Karpas-422 (cell line): ENCODE results near the gene PLB1. TPM values are rescaled to one million over a fixed set of nuclear protein-coding genes. Genes with fewer than 3 reads are reported as not detected.

Source experiments
- DNase-seq: peaks from one replicate; pipeline ENCODE4 v3.0.0-alpha.2; 2015
- H2AFZ ChIP-seq: fragments of 200-600 bp; sonication (generic); 2 replicates; pipeline ENCODE4 v1.6.1; 2014; ENCODE audit warnings: antibody characterized with exemption, low read length, mixed read lengths
- H3K27ac ChIP-seq: fragments of 200-600 bp; sonication (generic); 2 replicates; pipeline ENCODE4 v1.5.1; 2014; ENCODE audit warnings: mild to moderate bottlenecking, low read length, moderate library complexity
- H3K27me3 ChIP-seq: fragments of 200-600 bp; sonication (generic); 2 replicates; pipeline ENCODE4 v1.6.1; 2014; ENCODE audit warnings: low read length, mixed read lengths
- H3K36me3 ChIP-seq: fragments of 200-600 bp; sonication (generic); 2 replicates; pipeline ENCODE4 v1.6.1; 2014; ENCODE audit warnings: low read length, mixed read lengths; ENCODE audit not compliant: insufficient read depth
- H3K4me1 ChIP-seq: fragments of 200-600 bp; sonication (generic); 2 replicates; pipeline ENCODE4 v1.6.1; 2014; ENCODE audit warnings: mild to moderate bottlenecking, low read length, mixed read lengths
- H3K4me2 ChIP-seq: fragments of 200-600 bp; sonication (generic); 2 replicates; pipeline ENCODE4 v1.6.1; 2014; ENCODE audit warnings: low read length, low read depth, mild to moderate bottlenecking; ENCODE audit not compliant: poor library complexity, severe bottlenecking
- H3K4me3 ChIP-seq: fragments of 200-600 bp; sonication (generic); 2 replicates; pipeline ENCODE4 v1.5.1; 2014; ENCODE audit warnings: mild to moderate bottlenecking, antibody characterized with exemption, low read length, mixed read lengths
- H3K79me2 ChIP-seq: fragments of 200-600 bp; sonication (generic); 2 replicates; pipeline ENCODE4 v1.6.1; 2014; ENCODE audit warnings: mild to moderate bottlenecking, low read length, mixed read lengths
- H3K9ac ChIP-seq: fragments of 200-600 bp; sonication (generic); 2 replicates; pipeline ENCODE4 v1.6.0; 2014; ENCODE audit warnings: low read length
- H3K9me2 ChIP-seq: fragments of 200-600 bp; sonication (generic), shearing (Covaris generic); replicated peaks from 2 replicates; pipeline ENCODE4 v1.6.0; 2014; ENCODE audit warnings: mild to moderate bottlenecking, low read length, moderate library complexity; ENCODE audit not compliant: insufficient read depth
- H3K9me3 ChIP-seq: fragments of 300-700, 200-600 bp; sonication (generic); 2 replicates; pipeline ENCODE4 v1.6.1; 2014; ENCODE audit warnings: low read length, mixed read lengths
- H4K20me1 ChIP-seq: fragments of 200-600 bp; sonication (generic); 2 replicates; pipeline ENCODE4 v1.6.1; 2014; ENCODE audit warnings: mild to moderate bottlenecking, antibody characterized with exemption, low read length, low read depth; ENCODE audit not compliant: insufficient read depth
- total RNA-seq: library from RNA; depleted of rRNA; stranded (reverse); fragments of >200 nt; shearing (Covaris generic); gene quantifications from 2 replicates; pipeline ENCODE4 v1.2.3, GENCODE V29; 2014; ENCODE audit warnings: low replicate concordance

PLB1 gene
- total RNA-seq, 1 experiment from 2014 or later, result not detected

DNA sequence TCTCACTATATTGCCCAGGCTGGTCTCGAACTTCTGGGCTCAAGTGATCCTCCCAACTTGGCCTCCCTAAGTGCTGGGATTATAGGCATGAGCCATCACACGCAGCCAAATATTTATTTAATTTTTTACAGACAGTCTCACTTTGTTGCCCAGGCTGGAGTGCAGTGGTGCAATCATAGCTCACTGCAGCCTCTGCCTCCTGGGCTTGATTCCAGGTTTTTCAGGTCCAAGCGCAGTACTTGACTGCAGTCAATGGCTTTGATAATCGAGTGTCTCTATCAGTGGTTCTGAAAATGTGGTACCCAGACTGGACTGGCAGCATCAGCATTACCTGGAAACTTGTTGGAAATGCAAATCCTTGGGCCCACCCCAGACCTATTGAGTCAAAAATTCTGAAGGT, 63.1 kb downstream of the PLB1 start:
- no peaks in the 10 kb centered on the region for H4K20me1 ChIP-seq

DNA sequence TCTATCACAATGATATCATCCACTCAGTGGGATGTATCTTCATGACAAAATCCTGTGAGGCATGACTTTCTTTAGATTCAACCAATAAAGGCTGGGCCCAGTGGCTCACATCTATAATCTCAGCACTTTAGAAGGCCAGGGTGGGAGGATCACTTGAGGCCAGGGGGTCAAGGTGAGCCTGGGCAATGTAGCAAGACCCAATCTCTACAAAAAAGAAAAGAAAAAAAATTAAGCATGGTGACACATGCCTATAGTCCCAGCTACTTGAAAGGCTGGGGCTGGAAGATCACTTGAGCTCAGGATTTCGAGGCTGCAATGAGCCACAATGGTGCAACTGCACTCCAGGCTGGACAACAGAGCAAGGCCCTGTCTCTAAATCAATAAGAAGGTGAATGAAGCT, 68.0 kb downstream of the PLB1 start:
- H2AFZ ChIP-seq, result no peak overlapping the region
- H3K9ac ChIP-seq, result no peak overlapping the region

More for the DNA sequence above, 63.1 kb downstream of the PLB1 start:
- Histone ChIP-seq H3K4me3 (no peak overlapping the region), H3K9me3 (no peaks in the 10 kb centered on the region), H3K4me1 (no peaks in the 10 kb centered on the region), H3K9ac (no peak overlapping the region), H3K27ac (no peak overlapping the region), H3K27me3 (no peaks in the 10 kb centered on the region), H3K79me2 (no peaks in the 10 kb centered on the region), H2AFZ (no peak overlapping the region), H3K9me2 (no peaks in the 10 kb centered on the region), H3K36me3 (no peaks in the 10 kb centered on the region), H3K4me2 (no peak overlapping the region)
- no peak for DNase-seq

DNA sequence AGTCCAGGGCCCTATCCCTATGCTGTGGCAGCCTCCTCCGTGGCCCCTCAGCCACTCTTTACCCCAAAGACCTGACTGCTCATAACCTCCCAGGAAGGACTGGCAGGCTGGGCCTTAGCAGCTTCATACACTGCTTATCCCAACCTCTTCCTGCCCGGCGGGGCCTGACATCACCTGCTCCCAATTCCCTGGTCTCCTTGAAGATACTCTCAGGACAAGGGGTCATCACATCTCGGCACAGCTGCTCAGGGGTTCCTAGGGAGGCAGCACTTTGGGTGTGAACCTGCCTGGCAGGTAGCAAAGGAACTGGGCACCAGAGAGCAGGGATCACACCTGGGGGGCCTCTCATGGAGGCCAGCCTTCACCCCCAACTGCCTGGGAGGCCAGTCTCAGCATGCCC, 68.5 kb downstream of the PLB1 start:
- H3K9ac ChIP-seq, result no peak overlapping the region
- no peak overlapping the region for H3K4me2 ChIP-seq
- no peaks in the 10 kb centered on the region for H3K27me3 ChIP-seq
- no peaks in the 10 kb centered on the region for H3K79me2 ChIP-seq
- no peak overlapping the region for H2AFZ ChIP-seq
- H3K27ac ChIP-seq, result no peak overlapping the region
- no peaks in the 10 kb centered on the region for H4K20me1 ChIP-seq
- H3K9me2 ChIP-seq, result no peaks in the 10 kb centered on the region
- H3K4me1 ChIP-seq, result peaks cover 10% of the 10 kb centered on the region
- H3K36me3 ChIP-seq, result no peaks in the 10 kb centered on the region
- H3K9me3 ChIP-seq, result no peaks in the 10 kb centered on the region
- no peak for DNase-seq
- H3K4me3 ChIP-seq, result no peak overlapping the region

More for the DNA sequence above, 68.0 kb downstream of the PLB1 start:
- Histone ChIP-seq H3K27me3 (no peaks in the 10 kb centered on the region), H3K79me2 (no peaks in the 10 kb centered on the region), H3K9me3 (no peaks in the 10 kb centered on the region), H3K4me2 (no peak overlapping the region), H3K36me3 (no peaks in the 10 kb centered on the region), H4K20me1 (no peaks in the 10 kb centered on the region), H3K4me3 (no peak overlapping the region), H3K4me1 (peaks cover 10% of the 10 kb centered on the region), H3K9me2 (no peaks in the 10 kb centered on the region), H3K27ac (no peak overlapping the region)
- no peak for DNase-seq

DNA sequence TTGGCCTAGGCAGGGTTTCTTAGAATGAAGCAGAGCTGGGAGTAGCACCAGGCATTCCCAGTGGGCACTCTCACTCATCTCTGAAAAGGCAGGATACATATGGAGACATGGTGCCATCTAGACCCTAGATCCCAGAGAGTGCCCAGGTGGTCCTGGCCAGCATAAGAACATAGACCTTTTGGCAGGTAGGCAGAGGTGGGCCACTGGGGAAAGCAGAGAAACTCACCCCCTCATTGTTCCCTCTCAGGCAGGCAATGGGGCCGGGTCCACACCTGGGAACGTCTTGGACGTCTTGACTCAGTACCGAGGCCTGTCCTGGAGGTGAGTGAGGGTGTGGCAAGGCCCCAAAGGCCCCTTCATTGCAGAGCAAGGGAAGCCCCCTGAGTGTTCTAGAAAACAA, 69.2 kb downstream of the PLB1 start:
- Histone ChIP-seq H3K9me2 (no peaks in the 10 kb centered on the region), H3K79me2 (no peaks in the 10 kb centered on the region), H3K36me3 (no peaks in the 10 kb centered on the region), H3K4me2 (no peak overlapping the region), H4K20me1 (no peaks in the 10 kb centered on the region), H2AFZ (no peak overlapping the region), H3K9ac (no peak overlapping the region), H3K27me3 (no peaks in the 10 kb centered on the region), H3K9me3 (no peaks in the 10 kb centered on the region), H3K4me1 (peaks cover 10% of the 10 kb centered on the region), H3K27ac (no peak overlapping the region), H3K4me3 (no peak overlapping the region)
- DNase-seq, result no peak

DNA sequence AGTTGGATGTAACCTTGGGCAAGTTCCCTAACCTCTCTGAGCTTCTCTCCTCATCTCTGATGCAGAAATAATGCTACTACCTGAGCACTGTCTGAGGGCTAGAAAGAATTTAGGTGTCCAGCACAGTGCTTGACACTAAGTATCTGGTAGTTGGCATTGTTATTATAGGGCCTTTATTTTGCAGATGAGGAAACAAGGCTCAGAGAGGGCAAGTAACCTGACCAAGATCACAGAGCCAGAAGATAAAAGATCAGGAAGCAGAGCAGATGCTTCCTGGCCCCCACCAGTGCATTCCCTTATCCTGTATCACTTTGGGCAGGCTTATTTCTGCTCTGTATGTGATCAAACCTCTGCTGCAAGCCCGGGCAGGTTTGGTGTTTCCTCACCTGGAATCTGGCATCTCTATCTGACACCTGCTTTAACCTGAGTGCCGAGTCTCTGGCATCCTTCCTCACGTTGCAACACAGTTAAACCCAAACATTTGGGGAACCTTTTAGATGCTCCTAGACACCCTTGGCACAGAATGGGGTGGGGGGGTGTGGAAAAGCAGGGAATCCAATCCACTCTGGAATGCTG, 69.9 kb downstream of the PLB1 start:
- H3K4me3 ChIP-seq, result peak overlapping the region; percentile 61; the same call in 1 of the 2 replicates
- no peaks in the 10 kb centered on the region for H3K27me3 ChIP-seq
- no peaks in the 10 kb centered on the region for H4K20me1 ChIP-seq
- no peaks in the 10 kb centered on the region for H3K79me2 ChIP-seq
- peak overlapping the region; percentile 73 for H3K4me2 ChIP-seq
- H2AFZ ChIP-seq, result peak overlapping the region; percentile 89; the same call in 1 of the 2 replicates
- DNase-seq, result no peak
- H3K9ac ChIP-seq, result peak overlapping the region; percentile 63; the same call in 1 of the 2 replicates
- H3K36me3 ChIP-seq, result no peaks in the 10 kb centered on the region
- H3K4me1 ChIP-seq, result peaks cover 10% of the 10 kb centered on the region
- H3K9me2 ChIP-seq, result no peaks in the 10 kb centered on the region
- no peaks in the 10 kb centered on the region for H3K9me3 ChIP-seq
- H3K27ac ChIP-seq, result no peak overlapping the region

DNA sequence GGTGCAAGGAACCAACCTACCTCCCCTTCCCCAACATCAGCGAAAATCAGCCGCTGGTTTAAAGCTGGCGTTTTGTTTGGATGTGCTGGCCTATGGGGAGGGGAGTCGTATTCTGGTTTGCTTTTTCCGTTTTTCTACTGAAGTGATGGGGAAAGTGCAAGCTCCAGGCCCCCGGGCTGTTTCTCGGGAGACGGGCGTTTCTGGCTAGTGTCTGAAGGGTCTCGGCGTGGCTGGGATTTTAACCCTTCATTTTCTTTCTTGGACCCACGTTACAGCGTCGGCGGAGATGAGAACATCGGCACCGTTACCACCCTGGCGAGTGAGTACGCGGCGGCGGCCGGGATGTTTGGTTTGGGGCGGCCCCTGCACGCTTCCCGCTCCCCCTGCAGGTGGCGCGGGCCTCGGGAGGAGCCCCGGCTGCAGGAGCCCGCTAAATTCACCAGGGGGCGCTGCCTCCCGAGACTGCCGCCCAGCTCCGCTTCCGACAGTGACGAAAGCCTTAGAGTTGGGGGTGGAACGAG, 70.7 kb downstream of the PLB1 start:
- Histone ChIP-seq H3K9me3 (no peaks in the 10 kb centered on the region), H3K4me1 (peaks cover 10% of the 10 kb centered on the region), H3K9me2 (no peaks in the 10 kb centered on the region), H3K9ac (peak overlapping the region; percentile 63), H3K79me2 (no peaks in the 10 kb centered on the region), H3K36me3 (no peaks in the 10 kb centered on the region), H3K4me2 (peak overlapping the region; percentile 73), H4K20me1 (no peaks in the 10 kb centered on the region), H3K27me3 (no peaks in the 10 kb centered on the region), H3K27ac (no peak overlapping the region), H2AFZ (peak overlapping the region; percentile 89; the same call in 1 of the 2 replicates), H3K4me3 (peak overlapping the region; percentile 61)
- DNase-seq, result peak; percentile 94

DNA sequence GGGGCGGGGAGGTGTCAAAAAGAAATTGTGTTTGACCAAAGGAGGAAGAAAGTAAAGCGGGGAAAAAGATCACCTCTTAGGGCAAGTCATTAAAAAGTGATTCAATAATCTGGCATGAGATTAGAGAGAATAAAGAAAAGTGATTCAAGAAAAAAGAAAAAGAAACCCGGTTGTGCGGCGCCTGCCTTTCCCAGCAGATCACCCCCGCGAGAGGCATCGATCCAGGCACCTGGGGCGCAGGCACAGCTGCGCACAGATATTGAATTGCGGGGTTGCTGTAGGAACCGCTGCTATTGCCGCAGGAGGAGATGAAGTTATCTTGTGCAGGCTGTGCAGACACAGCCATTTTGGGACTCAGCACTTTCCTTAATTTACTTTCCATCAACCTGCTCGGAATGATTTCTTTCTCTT, 71.2 kb downstream of the PLB1 start:
- Histone ChIP-seq H3K9me3 (no peaks in the 10 kb centered on the region), H3K36me3 (no peaks in the 10 kb centered on the region), H3K4me3 (peak overlapping the region; percentile 61), H3K27ac (no peak overlapping the region), H3K27me3 (no peaks in the 10 kb centered on the region), H3K79me2 (no peaks in the 10 kb centered on the region), H3K9me2 (no peaks in the 10 kb centered on the region), H2AFZ (peak overlapping the region; percentile 96), H4K20me1 (no peaks in the 10 kb centered on the region), H3K4me1 (peaks cover 10% of the 10 kb centered on the region), H3K4me2 (peak overlapping the region; percentile 73), H3K9ac (peak overlapping the region; percentile 62)
- DNase-seq, result no peak

DNA sequence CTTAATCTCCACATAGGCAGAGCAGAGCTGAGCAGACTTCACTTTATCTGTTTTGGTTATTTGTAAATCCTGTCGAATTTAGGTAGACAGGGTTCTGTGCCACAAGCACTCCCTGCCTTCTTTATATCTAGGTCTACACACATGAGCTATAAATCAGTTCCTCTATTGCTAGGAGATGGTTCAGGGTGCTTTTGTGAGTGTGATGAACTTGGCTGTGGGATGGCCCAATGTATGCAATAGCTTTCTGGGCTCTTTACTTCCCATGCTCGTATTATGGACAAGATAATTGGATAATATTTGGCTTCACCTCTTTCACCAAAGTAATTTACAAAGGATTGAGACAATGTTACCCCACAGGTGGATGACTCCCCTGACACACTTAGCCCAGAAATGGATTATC, 72.2 kb downstream of the PLB1 start:
- DNase-seq, result no peak
- H3K4me2 ChIP-seq, result no peak overlapping the region
- H2AFZ ChIP-seq, result no peak overlapping the region
- H3K4me1 ChIP-seq, result peaks cover 10% of the 10 kb centered on the region
- no peak overlapping the region for H3K9ac ChIP-seq
- no peaks in the 10 kb centered on the region for H3K27me3 ChIP-seq
- no peaks in the 10 kb centered on the region for H3K79me2 ChIP-seq
- H3K9me3 ChIP-seq, result no peaks in the 10 kb centered on the region
- no peak overlapping the region for H3K27ac ChIP-seq
- H4K20me1 ChIP-seq, result no peaks in the 10 kb centered on the region
- H3K9me2 ChIP-seq, result no peaks in the 10 kb centered on the region
- no peak overlapping the region for H3K4me3 ChIP-seq
- no peaks in the 10 kb centered on the region for H3K36me3 ChIP-seq
